GM18505 (cell line): Measurements from ENCODE around the gene GSS.

Experiments used
- ATAC-seq: cut with Tn5 transposase; IDR thresholded peaks from one replicate; pipeline ENCODE4 v1.9.1; 2021; ENCODE audit not compliant: unreplicated experiment
- POLR2A ChIP-seq: IDR thresholded peaks from 4 replicates; pipeline ENCODE4 v1.6.1; 2011; ENCODE audit warnings: borderline replicate concordance; ENCODE audit not compliant: insufficient read depth, insufficient read length; ENCODE audit errors: extremely low read depth

GSS gene

GRCh38 chr20:34998331-34998950, 42.8 kb upstream of the GSS start:
- TF ChIP-seq POLR2A: no peak
- ATAC-seq: no peak

DNA sequence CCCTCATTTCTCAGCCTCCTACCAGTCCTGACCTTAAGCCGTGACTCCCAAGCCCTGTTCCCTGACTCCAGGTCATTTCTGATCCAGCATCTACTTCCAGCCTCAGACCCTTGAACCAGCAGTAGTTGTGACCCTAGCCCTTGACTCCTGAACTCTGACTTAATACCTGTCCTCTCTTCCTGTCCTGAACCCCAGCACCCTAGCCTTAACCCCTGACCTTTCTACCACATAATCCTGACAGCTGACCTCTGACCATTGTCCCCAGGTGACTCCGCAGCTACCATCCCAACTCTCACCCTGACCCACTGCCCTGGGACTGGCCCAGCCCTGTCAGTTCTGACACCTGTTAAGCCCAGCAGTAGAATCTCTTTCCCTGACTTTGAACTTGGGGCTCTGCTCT, 42.2 kb upstream of the GSS start:
- no peak for ATAC-seq
- no peak for TF ChIP-seq POLR2A

- no peak for ATAC-seq
- no peak for TF ChIP-seq POLR2A
These were observed 41.5 kb upstream of the GSS start for GRCh38 chr20:34997131-34997561.

DNA sequence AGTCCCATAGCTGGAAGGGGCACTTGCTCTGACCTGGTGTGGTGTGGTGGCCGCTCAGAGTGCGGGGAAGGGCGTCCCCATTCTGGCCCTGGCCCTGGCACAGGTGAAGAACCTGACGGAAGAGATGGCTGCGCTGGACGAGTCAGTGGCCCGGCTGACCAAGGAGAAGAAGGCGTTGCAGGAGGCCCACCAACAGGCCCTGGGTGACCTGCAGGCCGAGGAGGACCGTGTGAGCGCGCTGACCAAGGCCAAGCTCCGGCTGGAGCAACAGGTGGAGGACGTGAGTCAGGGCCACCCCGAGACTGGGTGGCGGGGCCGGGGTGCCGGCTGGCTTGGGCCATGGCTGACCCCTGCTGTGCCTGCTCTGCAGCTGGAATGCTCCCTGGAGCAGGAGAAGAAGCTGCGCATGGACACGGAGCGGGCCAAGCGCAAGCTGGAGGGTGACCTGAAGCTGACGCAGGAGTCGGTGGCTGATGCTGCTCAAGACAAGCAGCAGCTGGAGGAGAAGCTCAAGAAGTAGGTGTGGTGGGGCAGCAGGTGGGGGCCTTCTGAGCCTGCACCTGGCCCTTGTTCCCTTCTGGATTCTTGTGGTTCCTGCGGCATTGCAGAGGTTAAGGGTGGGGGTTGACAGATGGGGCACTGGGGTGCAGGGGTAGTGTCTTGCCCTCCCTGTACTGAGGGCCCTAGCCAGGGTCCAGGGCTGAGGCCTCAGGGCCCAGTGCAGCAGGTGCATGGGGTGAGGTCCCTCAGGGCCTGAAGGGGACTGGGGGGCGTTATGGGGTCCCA, 40.8 kb upstream of the GSS start:
- no peak for TF ChIP-seq POLR2A
- no peak for ATAC-seq

GRCh38 chr20:34995696-34996095, 40.1 kb upstream of the GSS start:
- no peak for ATAC-seq
- TF ChIP-seq POLR2A: no peak

GRCh38 chr20:34995192-34995591, 39.6 kb upstream of the GSS start:
- no peak for ATAC-seq
- TF ChIP-seq POLR2A: no peak

- no peak for ATAC-seq
These were observed 39.0 kb upstream of the GSS start for GRCh38 chr20:34994509-34995131.

DNA sequence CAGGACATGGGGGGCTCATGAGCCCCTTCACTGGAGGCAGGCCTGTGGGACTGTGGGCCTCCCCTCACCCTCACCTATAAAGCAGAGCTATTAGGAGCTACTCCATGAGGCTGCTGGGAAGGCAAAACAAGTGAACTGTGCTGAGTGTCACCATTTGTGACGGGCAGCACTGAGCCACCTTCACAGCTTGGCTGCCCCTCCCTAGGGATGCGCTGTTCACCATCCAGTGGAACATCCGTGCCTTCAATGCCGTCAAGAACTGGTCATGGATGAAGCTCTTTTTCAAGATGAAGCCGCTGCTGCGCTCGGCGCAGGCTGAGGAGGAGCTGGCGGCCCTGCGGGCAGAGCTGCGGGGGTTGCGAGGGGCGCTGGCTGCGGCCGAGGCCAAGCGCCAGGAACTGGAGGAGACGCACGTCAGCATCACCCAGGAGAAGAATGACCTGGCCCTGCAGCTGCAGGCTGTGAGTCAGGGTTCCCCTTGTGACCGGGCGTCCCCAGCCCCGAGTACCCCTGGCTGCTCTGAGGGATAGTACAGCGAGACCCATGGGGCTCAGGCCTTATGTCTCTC, 38.4 kb upstream of the GSS start:
- no peak for ATAC-seq
- TF ChIP-seq POLR2A: no peak

More at GRCh38 chr20:34994509-34995131, 39.0 kb upstream of the GSS start:
- TF ChIP-seq POLR2A: no peak

- no peak for TF ChIP-seq POLR2A
- ATAC-seq: no peak
These were observed 37.3 kb upstream of the GSS start for GRCh38 chr20:34992751-34993417.

DNA sequence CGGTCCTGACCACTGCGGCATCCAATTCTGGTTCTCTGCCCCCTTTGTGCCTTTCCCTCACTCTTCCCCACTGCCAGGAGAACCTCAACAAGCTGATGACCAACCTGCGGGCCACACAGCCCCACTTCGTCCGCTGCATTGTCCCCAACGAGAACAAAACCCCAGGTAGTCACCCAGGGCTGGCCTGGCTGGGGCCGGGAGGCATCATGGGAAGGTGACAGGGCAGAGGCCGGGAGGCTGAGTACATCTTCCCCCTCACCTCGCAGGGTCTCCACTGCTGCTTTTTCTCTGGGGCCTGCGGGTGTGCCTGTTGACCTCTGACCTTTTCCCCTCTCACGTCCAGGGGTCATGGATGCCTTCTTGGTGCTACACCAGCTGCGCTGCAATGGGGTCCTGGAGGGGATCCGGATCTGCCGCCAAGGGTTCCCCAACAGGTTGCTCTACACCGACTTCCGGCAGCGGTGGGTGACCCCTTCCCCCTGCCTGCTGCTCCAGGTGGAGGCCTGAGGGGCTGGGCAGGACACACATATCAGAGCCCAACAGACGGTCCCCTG, 35.1 kb upstream of the GSS start:
- ATAC-seq: no peak
- no peak for TF ChIP-seq POLR2A

GRCh38 chr20:34990231-34990630, 34.6 kb upstream of the GSS start:
- no peak for ATAC-seq
- no peak for TF ChIP-seq POLR2A

DNA sequence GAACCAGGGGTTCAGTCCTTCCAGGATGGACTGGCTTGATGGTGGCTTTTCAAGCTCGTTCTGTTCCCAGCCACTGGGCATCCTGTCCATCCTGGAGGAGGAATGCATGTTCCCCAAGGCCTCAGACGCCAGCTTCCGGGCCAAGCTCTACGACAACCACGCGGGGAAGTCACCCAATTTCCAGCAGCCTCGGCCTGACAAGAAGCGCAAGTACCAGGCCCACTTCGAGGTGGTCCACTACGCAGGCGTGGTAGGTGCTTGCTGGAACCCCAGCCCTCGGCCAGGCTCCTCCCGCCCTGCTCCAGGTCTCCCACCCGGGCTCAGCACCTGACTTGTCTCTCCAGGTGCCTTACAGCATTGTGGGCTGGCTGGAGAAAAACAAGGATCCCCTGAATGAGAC, 34.1 kb upstream of the GSS start:
- no peak for TF ChIP-seq POLR2A
- no peak for ATAC-seq

DNA sequence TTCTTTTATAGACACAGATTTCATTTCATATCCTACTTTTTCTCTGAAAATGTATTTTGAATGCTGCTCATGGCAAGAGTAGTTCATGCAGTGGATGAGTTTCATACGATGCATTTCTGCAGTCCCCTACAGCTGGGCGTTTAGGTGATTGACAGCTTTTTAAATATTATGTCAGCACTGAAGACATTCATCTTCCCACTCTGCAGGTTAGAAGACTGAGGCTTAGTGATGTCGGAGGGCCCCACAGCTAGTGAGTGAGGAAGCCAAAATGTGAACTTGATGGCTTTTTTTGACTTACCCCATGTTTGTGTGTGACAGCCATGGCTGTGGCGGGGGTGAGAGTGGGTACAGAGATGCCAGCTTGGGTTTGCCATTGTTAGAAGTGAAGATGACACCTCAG, 33.5 kb upstream of the GSS start:
- no peak for ATAC-seq
- TF ChIP-seq POLR2A: no peak
